Liver (tissue), 9 donors: ENCODE results near the gene B3GNT5. TPM values are rescaled to one million over a fixed set of nuclear protein-coding genes. Genes with fewer than 3 reads are reported as not detected.

Source experiments
- DNase-seq: peaks from one replicate; pipeline ENCODE4 v3.0.0-alpha.2; 2017; ENCODE audit warnings: low spot score
- H3K27ac ChIP-seq, 2 donors: one replicate each; pipeline ENCODE4 v1.7.0; 2013; ENCODE audit warnings: inconsistent platforms in 2 of 2, low read length in 2 of 2, control low read depth in 1 of 2, low read depth in 1 of 2, mild to moderate bottlenecking in 1 of 2
- H3K27me3 ChIP-seq, 4 donors: one replicate each; pipeline versions ENCODE4 v1.6.1 to v1.7.0; 2013; ENCODE audit warnings: low read length in 3 of 4, inconsistent platforms in 1 of 4, mild to moderate bottlenecking in 1 of 4, moderate library complexity in 1 of 4; ENCODE audit not compliant: control insufficient read depth in 4 of 4, insufficient read depth in 4 of 4
- H3K36me3 ChIP-seq, 4 donors: one replicate each; pipeline versions ENCODE4 v1.6.1 to v1.7.0; 2013; ENCODE audit warnings: low read length in 3 of 4, mild to moderate bottlenecking in 3 of 4, low read depth in 1 of 4, moderate library complexity in 1 of 4; ENCODE audit not compliant: control insufficient read depth in 4 of 4, insufficient read depth in 3 of 4
- H3K4me1 ChIP-seq, 4 donors: one replicate each; pipeline versions ENCODE4 v1.6.1 to v1.7.0; 2013; ENCODE audit warnings: low read length in 3 of 4, mild to moderate bottlenecking in 3 of 4, moderate library complexity in 1 of 4; ENCODE audit not compliant: control insufficient read depth in 4 of 4, insufficient read depth in 4 of 4
- H3K4me3 ChIP-seq, 3 donors: one replicate each; pipeline versions ENCODE4 v1.6.1 to v1.7.0; 2013; ENCODE audit warnings: low read length in 3 of 3, control low read depth in 1 of 3, low read depth in 1 of 3, mild to moderate bottlenecking in 1 of 3
- H3K9ac ChIP-seq, 2 donors: one replicate each; pipeline ENCODE4 v1.7.0; 2013; ENCODE audit warnings: low read length in 2 of 2, mild to moderate bottlenecking in 2 of 2, moderate library complexity in 2 of 2, control low read depth in 1 of 2, low read depth in 1 of 2
- H3K9me3 ChIP-seq, 4 donors: one replicate each; pipeline versions ENCODE4 v1.6.1 to v1.7.0; 2013; ENCODE audit warnings: low read length in 3 of 4; ENCODE audit not compliant: control insufficient read depth in 4 of 4
- EGR1 ChIP-seq, 2 donors: IDR thresholded peaks; 2 replicates each; pipeline ENCODE4 v1.6.1; 2016 to 2018; ENCODE audit warnings: antibody characterized with exemption in 2 of 2, low read depth in 2 of 2
- FOXA1 ChIP-seq: IDR thresholded peaks from 2 replicates; pipeline ENCODE4 v1.6.1; 2016; ENCODE audit warnings: antibody characterized with exemption
- FOXA2 ChIP-seq: IDR thresholded peaks from 2 replicates; pipeline ENCODE4 v1.6.1; 2016; ENCODE audit warnings: antibody characterized with exemption
- HNF4A ChIP-seq, 2 donors: conservative IDR thresholded peaks; 2 replicates each; pipeline ENCODE4 v1.6.1; 2016; ENCODE audit warnings: antibody characterized with exemption in 2 of 2, mild to moderate bottlenecking in 2 of 2
- HNF4G ChIP-seq: IDR thresholded peaks from 2 replicates; pipeline ENCODE4 v1.6.1; 2016; ENCODE audit warnings: antibody characterized with exemption
- JUND ChIP-seq, 2 donors: IDR thresholded peaks; 2 replicates each; pipeline ENCODE4 v1.6.1; 2016; ENCODE audit warnings: antibody characterized with exemption in 2 of 2
- NR2F2 ChIP-seq: IDR thresholded peaks from 2 replicates; pipeline ENCODE4 v1.6.1; 2016; ENCODE audit warnings: antibody characterized with exemption
- RAD21 ChIP-seq, 2 donors: IDR thresholded peaks; 2 replicates each; pipeline ENCODE4 v1.6.1; 2016; ENCODE audit warnings: antibody characterized with exemption in 2 of 2, mild to moderate bottlenecking in 2 of 2
- RXRA ChIP-seq, 2 donors: IDR thresholded peaks; 2 replicates each; pipeline ENCODE4 v1.6.1; 2017 to 2018; ENCODE audit warnings: antibody characterized with exemption in 2 of 2, mild to moderate bottlenecking in 1 of 2
- SP1 ChIP-seq: IDR thresholded peaks from 2 replicates; pipeline ENCODE4 v1.6.1; 2018; ENCODE audit warnings: antibody characterized with exemption, mild to moderate bottlenecking
- TAF1 ChIP-seq: conservative IDR thresholded peaks from 2 replicates; pipeline ENCODE4 v1.6.1; 2016; ENCODE audit warnings: antibody characterized with exemption, mild to moderate bottlenecking
- YY1 ChIP-seq: IDR thresholded peaks from 2 replicates; pipeline ENCODE4 v1.6.1; 2016; ENCODE audit warnings: antibody characterized with exemption, mild to moderate bottlenecking
- WGBS: extraction: QIAGEN DNeasy Blood & Tissue Kit; methylation state at CpG from one replicate; pipeline ENCODE4 v1.1.7; 2013; 5-methylcytosine and 5-hydroxymethylcytosine counted together
- polyA plus RNA-seq, 2 donors: library from polyadenylated mRNA; stranded (reverse) in 1 of 2; unstranded in 1 of 2; fragments of 200-250 nt in 1 of 2; fragments of >200 nt in 1 of 2; fragmentation: Nextera tagmentation in 1 of 2; extraction: Ambion mirVana in 1 of 2; gene quantifications; one replicate each; pipeline versions ENCODE4 v1.2.1 to v1.2.3, GENCODE V29; 2013 to 2015
- total RNA-seq, 2 donors: library from RNA; depleted of rRNA; stranded (reverse); fragments of >200 nt; gene quantifications; one replicate each; pipeline ENCODE4 v1.2.3, GENCODE V29; 2014
- TF ChIP-seq, protein P1 (sequence below): fragments of 150-350 bp; IDR thresholded peaks from 2 replicates; pipeline ENCODE4 v1.5.1; 2017; ENCODE audit warnings: improper control_type of control experiment, low read depth, low read length; ENCODE audit not compliant: missing input control
- TF ChIP-seq, protein P2 (sequence below): IDR thresholded peaks from 2 replicates; pipeline ENCODE4 v1.6.1; 2016; ENCODE audit warnings: antibody characterized with exemption
- TF ChIP-seq, protein P3 (sequence below): IDR thresholded peaks from 2 replicates; pipeline ENCODE4 v1.6.1; 2016; ENCODE audit warnings: antibody characterized with exemption
- TF ChIP-seq, protein P4 (sequence below): IDR thresholded peaks from 2 replicates; pipeline ENCODE4 v1.6.1; 2016; ENCODE audit warnings: antibody characterized with exemption
- TF ChIP-seq, protein P5 (sequence below): IDR thresholded peaks from 2 replicates; pipeline ENCODE4 v1.6.1; 2016; ENCODE audit warnings: antibody characterized with exemption, mild to moderate bottlenecking
- donor health status: healthy.
- donor health status: healthy.
- donor health status: healthy.
- donor health status: healthy.
- donor health status: healthy.

The B3GNT5 gene
- total and polyA plus RNA-seq, 4 donors = 0.22 to 1.8 (median 0.53) TPM

DNA sequence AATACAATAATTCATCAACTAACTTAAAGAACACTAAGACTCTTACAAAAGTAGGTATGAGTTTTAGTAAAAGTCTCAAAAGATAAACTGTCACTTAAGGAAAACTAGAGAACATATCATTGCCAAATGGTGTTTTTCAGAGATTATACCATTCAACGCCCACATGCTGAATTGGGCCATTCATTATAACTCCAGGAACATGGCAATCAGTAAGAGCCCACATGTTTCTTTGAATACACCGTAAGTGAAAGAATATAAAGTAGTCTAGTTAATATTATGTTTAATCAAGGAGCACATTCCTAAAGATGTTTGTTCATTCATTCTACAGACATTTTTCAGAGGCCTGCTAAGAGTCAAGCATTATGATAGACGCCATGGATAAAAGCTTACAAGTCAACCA, 22.9 kb downstream of the B3GNT5 start:
- Histone ChIP-seq H3K27me3 (no peaks in the 10 kb centered on the region), H3K4me1 (no peaks in the 10 kb centered on the region), H3K4me3 (no peak overlapping the region), H3K9me3 (no peaks in the 10 kb centered on the region), H3K27ac (no peak overlapping the region), H3K9ac (no peak overlapping the region), H3K36me3 (no peaks in the 10 kb centered on the region)
- DNase-seq = no peak
- TF ChIP-seq, protein P1, sequence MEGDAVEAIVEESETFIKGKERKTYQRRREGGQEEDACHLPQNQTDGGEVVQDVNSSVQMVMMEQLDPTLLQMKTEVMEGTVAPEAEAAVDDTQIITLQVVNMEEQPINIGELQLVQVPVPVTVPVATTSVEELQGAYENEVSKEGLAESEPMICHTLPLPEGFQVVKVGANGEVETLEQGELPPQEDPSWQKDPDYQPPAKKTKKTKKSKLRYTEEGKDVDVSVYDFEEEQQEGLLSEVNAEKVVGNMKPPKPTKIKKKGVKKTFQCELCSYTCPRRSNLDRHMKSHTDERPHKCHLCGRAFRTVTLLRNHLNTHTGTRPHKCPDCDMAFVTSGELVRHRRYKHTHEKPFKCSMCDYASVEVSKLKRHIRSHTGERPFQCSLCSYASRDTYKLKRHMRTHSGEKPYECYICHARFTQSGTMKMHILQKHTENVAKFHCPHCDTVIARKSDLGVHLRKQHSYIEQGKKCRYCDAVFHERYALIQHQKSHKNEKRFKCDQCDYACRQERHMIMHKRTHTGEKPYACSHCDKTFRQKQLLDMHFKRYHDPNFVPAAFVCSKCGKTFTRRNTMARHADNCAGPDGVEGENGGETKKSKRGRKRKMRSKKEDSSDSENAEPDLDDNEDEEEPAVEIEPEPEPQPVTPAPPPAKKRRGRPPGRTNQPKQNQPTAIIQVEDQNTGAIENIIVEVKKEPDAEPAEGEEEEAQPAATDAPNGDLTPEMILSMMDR = no peak
- TF ChIP-seq, protein P2, sequence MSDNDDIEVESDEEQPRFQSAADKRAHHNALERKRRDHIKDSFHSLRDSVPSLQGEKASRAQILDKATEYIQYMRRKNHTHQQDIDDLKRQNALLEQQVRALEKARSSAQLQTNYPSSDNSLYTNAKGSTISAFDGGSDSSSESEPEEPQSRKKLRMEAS = no peak
- TF ChIP-seq JUND (IDR thresholded peaks at IDR 0.05) (no peak), HNF4A (conservative IDR thresholded peaks at IDR 0.05) (no peak), TAF1 (no peak), NR2F2 (no peak), EGR1 (IDR thresholded peaks at IDR 0.05; ENCODE audit: low read depth in 2 of 2) (no peak), FOXA1 (no peak), FOXA2 (no peak), SP1 (no peak), HNF4G (no peak)
- TF ChIP-seq, protein P3, sequence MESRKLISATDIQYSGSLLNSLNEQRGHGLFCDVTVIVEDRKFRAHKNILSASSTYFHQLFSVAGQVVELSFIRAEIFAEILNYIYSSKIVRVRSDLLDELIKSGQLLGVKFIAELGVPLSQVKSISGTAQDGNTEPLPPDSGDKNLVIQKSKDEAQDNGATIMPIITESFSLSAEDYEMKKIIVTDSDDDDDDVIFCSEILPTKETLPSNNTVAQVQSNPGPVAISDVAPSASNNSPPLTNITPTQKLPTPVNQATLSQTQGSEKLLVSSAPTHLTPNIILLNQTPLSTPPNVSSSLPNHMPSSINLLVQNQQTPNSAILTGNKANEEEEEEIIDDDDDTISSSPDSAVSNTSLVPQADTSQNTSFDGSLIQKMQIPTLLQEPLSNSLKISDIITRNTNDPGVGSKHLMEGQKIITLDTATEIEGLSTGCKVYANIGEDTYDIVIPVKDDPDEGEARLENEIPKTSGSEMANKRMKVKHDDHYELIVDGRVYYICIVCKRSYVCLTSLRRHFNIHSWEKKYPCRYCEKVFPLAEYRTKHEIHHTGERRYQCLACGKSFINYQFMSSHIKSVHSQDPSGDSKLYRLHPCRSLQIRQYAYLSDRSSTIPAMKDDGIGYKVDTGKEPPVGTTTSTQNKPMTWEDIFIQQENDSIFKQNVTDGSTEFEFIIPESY = no peak
- TF ChIP-seq, protein P4, sequence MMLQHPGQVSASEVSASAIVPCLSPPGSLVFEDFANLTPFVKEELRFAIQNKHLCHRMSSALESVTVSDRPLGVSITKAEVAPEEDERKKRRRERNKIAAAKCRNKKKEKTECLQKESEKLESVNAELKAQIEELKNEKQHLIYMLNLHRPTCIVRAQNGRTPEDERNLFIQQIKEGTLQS = no peak
- 91% methylated on average over 3 of the region's 3 CpGs for WGBS

DNA sequence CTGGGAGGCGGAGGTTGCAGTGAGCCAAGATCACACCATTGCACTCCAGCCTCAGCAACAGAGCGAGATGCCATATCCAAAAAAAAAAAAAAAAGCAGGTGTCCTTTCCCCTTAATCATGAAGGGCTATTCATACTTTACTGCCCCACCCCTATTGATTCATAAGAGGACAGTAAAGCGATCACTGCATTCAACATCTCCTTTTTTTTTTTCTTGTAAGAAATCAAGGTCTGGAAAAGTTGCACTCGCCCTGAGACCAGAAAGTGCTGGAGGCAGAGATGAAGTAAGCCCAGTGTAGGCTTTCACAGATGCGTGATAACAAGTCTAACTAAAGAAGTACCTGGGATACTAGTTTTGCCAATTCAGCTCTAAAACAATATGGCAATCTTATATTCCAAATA, 24.2 kb downstream of the B3GNT5 start:
- Histone ChIP-seq H3K27ac (no peak overlapping the region), H3K9me3 (no peaks in the 10 kb centered on the region), H3K27me3 (no peaks in the 10 kb centered on the region), H3K4me3 (no peak overlapping the region), H3K9ac (no peak overlapping the region), H3K36me3 (no peaks in the 10 kb centered on the region), H3K4me1 (no peaks in the 10 kb centered on the region)
- 92% methylated on average over 5 of the region's 5 CpGs for WGBS
- DNase-seq = no peak
- TF ChIP-seq NR2F2 (no peak), RAD21 (IDR thresholded peaks at IDR 0.05) (no peak), YY1 (no peak), HNF4G (no peak), TAF1 (no peak), FOXA1 (no peak), FOXA2 (no peak), RXRA (IDR thresholded peaks at IDR 0.05) (no peak), SP1 (no peak), EGR1 (IDR thresholded peaks at IDR 0.05; ENCODE audit: low read depth in 2 of 2) (no peak)
- TF ChIP-seq, protein P1 = no peak
- TF ChIP-seq, protein P5, sequence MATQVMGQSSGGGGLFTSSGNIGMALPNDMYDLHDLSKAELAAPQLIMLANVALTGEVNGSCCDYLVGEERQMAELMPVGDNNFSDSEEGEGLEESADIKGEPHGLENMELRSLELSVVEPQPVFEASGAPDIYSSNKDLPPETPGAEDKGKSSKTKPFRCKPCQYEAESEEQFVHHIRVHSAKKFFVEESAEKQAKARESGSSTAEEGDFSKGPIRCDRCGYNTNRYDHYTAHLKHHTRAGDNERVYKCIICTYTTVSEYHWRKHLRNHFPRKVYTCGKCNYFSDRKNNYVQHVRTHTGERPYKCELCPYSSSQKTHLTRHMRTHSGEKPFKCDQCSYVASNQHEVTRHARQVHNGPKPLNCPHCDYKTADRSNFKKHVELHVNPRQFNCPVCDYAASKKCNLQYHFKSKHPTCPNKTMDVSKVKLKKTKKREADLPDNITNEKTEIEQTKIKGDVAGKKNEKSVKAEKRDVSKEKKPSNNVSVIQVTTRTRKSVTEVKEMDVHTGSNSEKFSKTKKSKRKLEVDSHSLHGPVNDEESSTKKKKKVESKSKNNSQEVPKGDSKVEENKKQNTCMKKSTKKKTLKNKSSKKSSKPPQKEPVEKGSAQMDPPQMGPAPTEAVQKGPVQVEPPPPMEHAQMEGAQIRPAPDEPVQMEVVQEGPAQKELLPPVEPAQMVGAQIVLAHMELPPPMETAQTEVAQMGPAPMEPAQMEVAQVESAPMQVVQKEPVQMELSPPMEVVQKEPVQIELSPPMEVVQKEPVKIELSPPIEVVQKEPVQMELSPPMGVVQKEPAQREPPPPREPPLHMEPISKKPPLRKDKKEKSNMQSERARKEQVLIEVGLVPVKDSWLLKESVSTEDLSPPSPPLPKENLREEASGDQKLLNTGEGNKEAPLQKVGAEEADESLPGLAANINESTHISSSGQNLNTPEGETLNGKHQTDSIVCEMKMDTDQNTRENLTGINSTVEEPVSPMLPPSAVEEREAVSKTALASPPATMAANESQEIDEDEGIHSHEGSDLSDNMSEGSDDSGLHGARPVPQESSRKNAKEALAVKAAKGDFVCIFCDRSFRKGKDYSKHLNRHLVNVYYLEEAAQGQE = no peak
- TF ChIP-seq, protein P2 = no peak
- TF ChIP-seq, protein P3 = no peak
- TF ChIP-seq, protein P4 = no peak
